HUES6 (cell line): ENCODE results near the gene TECTB.
"Not testable (repeated sequence)": the region's sequence is repeated elsewhere in the genome, so short reads cannot be mapped to it uniquely, and the experiment has no call there.

ENCODE experiments used
- H3K27ac ChIP-seq: 2 replicates; pipeline ENCODE4 v1.7.0; 2013; ENCODE audit warnings: low read depth, mild to moderate bottlenecking, low read length, inconsistent platforms
- H3K27me3 ChIP-seq: 2 replicates; pipeline ENCODE4 v1.6.1; 2013; ENCODE audit warnings: low read length; ENCODE audit not compliant: control insufficient read depth, insufficient read depth
- H3K36me3 ChIP-seq: 2 replicates; pipeline ENCODE4 v1.6.1; 2013; ENCODE audit warnings: low read length; ENCODE audit not compliant: control insufficient read depth, insufficient read depth
- H3K4me1 ChIP-seq: 2 replicates; pipeline ENCODE4 v1.6.1; 2013; ENCODE audit warnings: low read length; ENCODE audit not compliant: control insufficient read depth, insufficient read depth
- H3K4me3 ChIP-seq: 2 replicates; pipeline ENCODE4 v1.5.1; 2013; ENCODE audit warnings: low read depth, low read length
- H3K9ac ChIP-seq: one replicate; pipeline ENCODE4 v1.6.1; 2013; ENCODE audit warnings: mild to moderate bottlenecking, low read length
- H3K9me3 ChIP-seq: 2 replicates; pipeline ENCODE4 v1.6.1; 2013; ENCODE audit warnings: low read depth, low read length; ENCODE audit not compliant: control insufficient read depth, insufficient read depth

TECTB gene

DNA sequence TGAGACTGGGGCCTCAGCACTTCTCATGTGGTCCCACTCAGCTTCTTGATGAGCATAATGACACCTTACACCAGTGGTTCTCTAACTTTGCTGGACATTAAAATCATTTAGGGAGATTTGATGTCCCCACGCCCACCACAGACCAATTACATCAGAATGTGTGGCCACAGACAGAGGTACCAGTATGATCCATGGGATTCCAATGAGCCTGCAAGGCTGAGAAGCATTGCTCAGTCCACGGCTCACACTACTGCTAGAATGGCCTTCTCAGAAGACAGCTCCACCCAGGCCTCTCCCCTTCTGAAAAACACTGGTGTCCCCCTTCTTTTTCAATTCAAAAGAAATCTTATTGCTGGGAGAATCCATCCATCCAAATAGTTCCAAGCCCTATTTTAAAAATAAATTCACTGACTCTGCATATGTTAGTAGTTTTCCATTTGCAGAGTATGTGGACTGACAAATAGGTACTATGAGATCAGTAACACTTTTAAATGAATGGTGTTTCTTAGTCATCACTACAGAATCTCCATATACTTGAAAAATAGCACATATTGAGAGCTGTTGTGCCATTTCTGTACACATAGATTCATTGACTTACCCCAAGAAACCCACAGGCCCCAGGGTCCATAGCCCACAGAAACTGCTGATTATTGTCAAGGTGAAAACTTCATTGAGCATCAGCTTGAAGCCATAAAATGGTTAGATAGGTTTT lies 34.5 kb upstream of the TECTB start:
- no peaks in the 10 kb centered on the region for H3K27me3 ChIP-seq
- no peak overlapping the region for H3K27ac ChIP-seq
- no peak overlapping the region for H3K4me3 ChIP-seq
- H3K9ac ChIP-seq, result no peak overlapping the region
- no peaks in the 10 kb centered on the region for H3K36me3 ChIP-seq
- H3K9me3 ChIP-seq, result peaks cover 23% of the 10 kb centered on the region
- no peaks in the 10 kb centered on the region for H3K4me1 ChIP-seq

- no peaks in the 10 kb centered on the region for H3K27me3 ChIP-seq
- no peak overlapping the region for H3K27ac ChIP-seq
- no peak overlapping the region for H3K4me3 ChIP-seq
- H3K36me3 ChIP-seq, result no peaks in the 10 kb centered on the region
- H3K9me3 ChIP-seq, result peaks cover 23% of the 10 kb centered on the region
- H3K4me1 ChIP-seq, result no peaks in the 10 kb centered on the region
- no peak overlapping the region for H3K9ac ChIP-seq
These were observed 33.5 kb upstream of the TECTB start for GRCh38 chr10:112249722-112250121.

DNA sequence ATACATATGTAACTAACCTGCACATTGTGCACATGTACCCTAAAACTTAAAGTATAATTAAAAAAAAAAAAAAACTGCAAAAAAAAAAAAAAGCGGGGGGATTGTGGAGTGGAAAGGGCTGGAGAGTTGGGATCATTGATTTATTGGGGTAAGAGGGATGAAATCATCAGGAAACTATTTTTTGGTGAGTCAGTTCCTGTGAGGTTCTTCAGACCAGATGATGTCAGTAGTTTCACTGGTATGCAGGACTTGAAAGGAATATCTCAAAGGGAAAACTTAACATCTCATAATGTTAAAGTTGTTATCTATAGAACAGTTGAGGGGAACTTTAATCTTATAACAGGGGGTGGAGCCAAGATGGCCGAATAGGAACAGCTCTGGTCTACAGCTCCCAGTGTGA lies 32.6 kb upstream of the TECTB start:
- H3K9me3 ChIP-seq, result peaks cover 23% of the 10 kb centered on the region
- no peak overlapping the region for H3K9ac ChIP-seq
- H3K4me3 ChIP-seq, result no peak overlapping the region
- no peaks in the 10 kb centered on the region for H3K4me1 ChIP-seq
- H3K36me3 ChIP-seq, result no peaks in the 10 kb centered on the region
- no peak overlapping the region for H3K27ac ChIP-seq
- H3K27me3 ChIP-seq, result no peaks in the 10 kb centered on the region

DNA sequence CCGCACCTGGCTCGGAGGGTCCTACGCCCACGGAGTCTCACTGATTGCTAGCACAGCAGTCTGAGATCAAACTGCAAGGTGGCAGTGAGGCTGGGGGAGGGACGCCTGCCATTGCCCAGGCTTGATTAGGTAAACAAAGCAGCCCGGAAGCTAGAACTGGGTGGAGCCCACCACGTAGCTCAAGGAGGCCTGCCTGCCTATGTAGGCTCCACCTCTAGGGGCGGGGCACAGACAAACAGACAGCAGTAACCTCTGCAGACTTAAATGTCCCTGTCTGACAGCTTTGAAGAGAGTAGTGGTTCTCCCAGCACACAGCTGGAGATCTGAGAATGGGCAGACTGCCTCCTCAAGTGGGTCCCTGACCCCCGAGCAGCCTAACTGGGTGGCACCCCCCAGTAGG lies 32.0 kb upstream of the TECTB start:
- H3K4me3 ChIP-seq, H3K4me1 ChIP-seq, H3K9ac ChIP-seq, H3K27me3 ChIP-seq, H3K27ac ChIP-seq, H3K36me3 ChIP-seq: not testable (repeated sequence)
- peaks cover 23% of the 10 kb centered on the region for H3K9me3 ChIP-seq

GRCh38 chr10:112258407-112258806 lies 24.8 kb upstream of the TECTB start:
- H3K4me3 ChIP-seq, result no peak overlapping the region
- no peaks in the 10 kb centered on the region for H3K4me1 ChIP-seq
- no peak overlapping the region for H3K27ac ChIP-seq
- H3K36me3 ChIP-seq, result no peaks in the 10 kb centered on the region
- no peak overlapping the region for H3K9ac ChIP-seq
- H3K27me3 ChIP-seq, result no peaks in the 10 kb centered on the region
- no peaks in the 10 kb centered on the region for H3K9me3 ChIP-seq

- Histone ChIP-seq H3K4me1 (no peaks in the 10 kb centered on the region), H3K9me3 (no peaks in the 10 kb centered on the region), H3K36me3 (no peaks in the 10 kb centered on the region), H3K27me3 (no peaks in the 10 kb centered on the region), H3K4me3 (no peak overlapping the region), H3K9ac (no peak overlapping the region), H3K27ac (no peak overlapping the region)
These were observed 23.5 kb upstream of the TECTB start for GRCh38 chr10:112259688-112260087.

GRCh38 chr10:112260831-112261230 lies 22.4 kb upstream of the TECTB start:
- no peak overlapping the region for H3K4me3 ChIP-seq
- H3K9me3 ChIP-seq, result no peaks in the 10 kb centered on the region
- no peak overlapping the region for H3K27ac ChIP-seq
- no peaks in the 10 kb centered on the region for H3K4me1 ChIP-seq
- H3K27me3 ChIP-seq, result no peaks in the 10 kb centered on the region
- no peaks in the 10 kb centered on the region for H3K36me3 ChIP-seq
- no peak overlapping the region for H3K9ac ChIP-seq

DNA sequence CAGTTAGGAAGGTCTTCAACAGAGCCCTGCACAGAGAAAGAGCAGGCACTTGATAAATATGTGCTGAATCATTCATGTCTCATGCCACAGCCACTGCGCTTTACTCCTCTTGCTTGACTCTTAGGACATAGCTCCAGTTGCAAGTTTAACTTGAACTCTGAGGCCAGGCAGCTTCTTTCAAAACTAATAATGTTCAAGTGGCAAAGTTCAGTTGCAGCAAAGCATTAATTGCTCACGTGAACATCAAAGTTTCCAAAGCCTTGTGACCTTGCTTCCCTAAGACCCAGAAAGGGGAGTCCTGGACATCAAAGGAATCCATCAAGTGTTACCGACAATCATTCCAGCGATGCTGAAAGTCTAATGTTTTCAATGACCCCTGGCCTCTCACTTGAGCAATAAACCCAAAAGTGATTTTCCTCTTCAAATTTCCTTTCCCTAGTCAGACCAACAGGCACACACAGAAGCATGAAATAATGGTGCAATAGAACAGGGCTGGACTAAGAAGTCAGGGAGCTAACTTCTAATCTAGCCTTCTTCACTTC lies 21.8 kb upstream of the TECTB start:
- Histone ChIP-seq H3K4me1 (no peaks in the 10 kb centered on the region), H3K27me3 (no peaks in the 10 kb centered on the region), H3K9me3 (no peaks in the 10 kb centered on the region), H3K27ac (no peak overlapping the region), H3K36me3 (no peaks in the 10 kb centered on the region), H3K9ac (no peak overlapping the region), H3K4me3 (no peak overlapping the region)

DNA sequence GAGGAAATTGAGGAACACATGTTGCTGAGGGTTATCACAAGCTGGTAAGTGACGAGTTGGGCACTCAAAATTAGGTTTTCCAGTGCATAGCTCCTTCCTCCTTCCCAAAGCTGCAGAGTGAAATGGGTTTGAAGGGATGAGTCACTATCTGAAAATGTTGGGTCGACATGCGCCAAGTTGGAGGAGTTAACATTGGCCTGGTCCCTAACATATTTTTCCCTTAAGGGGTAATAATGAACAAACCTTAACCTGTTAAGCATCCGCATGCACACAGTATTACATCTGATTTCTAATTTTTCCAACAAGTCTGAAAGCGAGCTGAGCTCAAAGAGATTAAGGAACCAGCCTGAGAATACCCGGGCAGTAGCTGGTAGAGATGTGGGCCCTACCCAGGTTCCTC lies 20.7 kb upstream of the TECTB start:
- Histone ChIP-seq H3K27ac (no peak overlapping the region), H3K4me3 (no peak overlapping the region), H3K4me1 (no peaks in the 10 kb centered on the region), H3K9me3 (no peaks in the 10 kb centered on the region), H3K9ac (no peak overlapping the region), H3K36me3 (no peaks in the 10 kb centered on the region), H3K27me3 (no peaks in the 10 kb centered on the region)

DNA sequence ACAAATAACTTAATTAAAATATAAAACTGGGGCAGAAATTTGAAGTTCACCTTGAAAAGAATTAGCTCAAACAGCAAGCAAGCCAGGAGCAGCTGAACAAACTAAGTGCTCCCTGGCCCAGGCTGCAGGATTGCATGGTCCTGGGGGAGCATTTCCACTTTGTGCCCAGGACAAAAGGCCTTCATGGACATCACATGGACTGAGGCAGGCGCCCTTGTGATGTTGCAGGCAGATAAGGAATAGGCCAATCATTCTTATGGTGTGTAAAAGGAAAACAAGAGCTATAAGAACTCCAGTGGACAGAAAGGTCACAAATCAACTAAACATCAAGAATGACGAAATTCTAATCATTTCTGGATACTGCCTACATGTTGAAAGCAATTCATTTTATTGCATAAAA lies 17.5 kb upstream of the TECTB start:
- no peaks in the 10 kb centered on the region for H3K36me3 ChIP-seq
- no peaks in the 10 kb centered on the region for H3K9me3 ChIP-seq
- H3K4me1 ChIP-seq, result no peaks in the 10 kb centered on the region
- no peak overlapping the region for H3K27ac ChIP-seq
- H3K4me3 ChIP-seq, result no peak overlapping the region
- H3K27me3 ChIP-seq, result no peaks in the 10 kb centered on the region
- H3K9ac ChIP-seq, result no peak overlapping the region

DNA sequence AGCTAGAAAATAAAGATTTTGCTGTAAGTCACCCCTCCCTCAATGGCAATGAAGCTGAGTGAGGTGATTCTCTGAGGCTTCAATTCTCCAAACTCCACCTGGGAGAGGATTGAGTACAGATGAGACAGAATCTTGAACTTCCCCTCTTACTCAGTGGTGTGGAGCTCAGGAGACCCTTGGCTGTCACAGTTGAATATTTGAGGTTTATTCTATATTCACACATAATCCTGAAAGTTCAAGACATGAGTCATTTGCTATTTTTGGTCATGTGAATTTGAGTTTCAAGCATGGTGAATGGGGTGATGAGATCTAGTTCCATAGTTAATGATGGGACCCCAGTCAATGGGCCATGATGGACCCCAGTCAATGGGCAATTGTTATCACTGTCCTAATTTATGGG lies 13.9 kb upstream of the TECTB start:
- Histone ChIP-seq H3K4me1 (no peaks in the 10 kb centered on the region), H3K4me3 (no peak overlapping the region), H3K27ac (no peak overlapping the region), H3K36me3 (no peaks in the 10 kb centered on the region), H3K27me3 (no peaks in the 10 kb centered on the region), H3K9me3 (no peaks in the 10 kb centered on the region), H3K9ac (no peak overlapping the region)
